HG03378 (cell line): Measurements from ENCODE around the gene MTIF2.
"Not testable (repeated sequence)": the region's sequence is repeated elsewhere in the genome, so short reads cannot be mapped to it uniquely, and the experiment has no call there.

Experiments used
- ATAC-seq: cut with Tn5 transposase; IDR thresholded peaks from one replicate; pipeline ENCODE4 v1.9.1; 2021; ENCODE audit warnings: mild to moderate bottlenecking, moderate library complexity; ENCODE audit not compliant: unreplicated experiment

Gene MTIF2

DNA sequence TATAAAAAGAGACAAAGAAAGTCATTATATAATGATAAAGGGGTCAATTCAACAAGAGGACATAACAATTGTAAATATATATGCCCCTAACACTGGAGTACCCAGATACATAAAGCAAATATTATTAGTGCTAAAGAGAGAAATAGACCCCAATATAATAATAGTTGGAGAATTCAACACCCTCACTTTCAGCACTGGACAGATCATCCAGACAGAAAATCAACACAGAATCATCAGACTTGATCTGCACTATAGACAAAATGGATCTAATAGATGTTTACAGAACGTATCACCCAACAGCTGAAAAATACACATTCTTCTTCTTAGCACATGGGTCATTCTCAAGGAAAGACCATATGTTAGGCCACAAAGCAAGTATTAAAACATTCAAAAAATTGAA lies 68.6 kb downstream of the MTIF2 start:
- no peak for ATAC-seq

DNA sequence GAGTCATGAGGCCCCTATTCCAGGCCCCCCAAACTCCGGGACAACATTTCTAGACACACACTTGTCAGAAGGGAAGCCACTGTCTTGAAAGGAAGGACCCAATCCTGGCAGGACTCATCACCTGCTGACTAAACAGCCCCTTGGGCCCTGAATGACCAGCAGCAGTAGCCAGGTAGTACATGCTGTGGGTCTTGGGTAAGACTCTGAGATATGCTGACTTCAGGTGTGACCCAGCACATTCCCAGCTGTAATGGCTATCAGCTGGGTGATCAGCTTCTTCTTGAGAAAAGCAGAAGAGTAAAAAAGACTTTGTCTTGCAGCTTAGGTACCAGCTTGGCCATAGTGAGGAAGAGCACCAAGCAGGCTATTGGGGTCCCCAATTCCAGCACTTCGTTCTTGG lies 72.5 kb downstream of the MTIF2 start:
- ATAC-seq, result no peak

DNA sequence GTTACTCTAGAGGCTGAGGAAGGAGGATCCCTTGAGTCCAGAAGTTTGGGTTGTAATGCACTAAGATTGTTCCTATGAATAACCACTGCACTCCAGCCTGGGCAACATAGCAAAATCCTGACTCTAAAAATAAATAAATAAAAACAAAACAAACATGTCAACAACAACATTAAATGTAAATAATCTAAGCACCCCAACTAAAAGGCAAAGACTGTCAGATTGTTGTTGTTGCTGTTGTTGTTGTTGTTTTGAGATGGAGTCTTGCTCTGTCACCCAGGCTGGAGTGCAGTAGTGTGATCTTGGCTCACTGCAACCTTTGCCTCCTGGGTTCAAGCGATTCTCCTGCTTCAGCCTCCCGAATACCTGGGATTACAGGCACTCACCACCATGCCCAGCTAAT lies 77.1 kb downstream of the MTIF2 start:
- not testable (repeated sequence) for ATAC-seq

DNA sequence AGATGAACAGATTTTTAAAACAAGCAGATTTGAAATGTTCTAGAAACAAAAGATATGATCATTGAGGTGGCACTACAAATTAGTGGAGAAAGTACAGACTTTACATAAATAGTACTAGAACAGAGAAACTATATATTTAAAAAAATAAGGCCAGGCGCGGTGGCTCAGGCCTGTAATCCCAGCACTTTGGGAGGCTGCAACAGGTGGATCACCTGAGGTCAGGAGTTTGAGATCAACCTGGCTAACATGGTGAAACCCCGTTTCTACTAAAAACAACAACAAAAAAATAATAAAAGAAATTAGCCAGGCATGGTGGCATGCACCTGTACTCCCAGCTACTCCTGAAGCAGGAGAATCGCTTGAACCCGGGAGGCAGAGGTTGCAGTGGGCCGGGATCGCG lies 82.2 kb downstream of the MTIF2 start:
- not testable (repeated sequence) for ATAC-seq
